Thyroid gland (tissue), 4 donors: ENCODE measurements around the gene SRPK1.

ENCODE experiments used
- CTCF ChIP-seq, 6 experiments: fragments of 200-600 bp in 3 of 6; fragments of 450-650 bp in 3 of 6; sonication (generic) in 3 of 6; IDR thresholded peaks; one replicate each; pipeline ENCODE4 v1.5.1; 2016 to 2019; ENCODE audit warnings: antibody characterized with exemption in 6 of 6, mild to moderate bottlenecking in 2 of 6, inconsistent platforms in 1 of 6, moderate library complexity in 1 of 6
- POLR2A ChIP-seq, 2 donors: fragments of 450-650 bp; IDR thresholded peaks; one replicate each; pipeline ENCODE4 v1.6.1; 2017; ENCODE audit warnings: antibody characterized with exemption in 2 of 2, mild to moderate bottlenecking in 2 of 2, moderate library complexity in 1 of 2

- TF ChIP-seq CTCF (IDR thresholded peaks at IDR 0.05) (no peak), POLR2A (IDR thresholded peaks at IDR 0.05) (no peak)
Measured at GRCh38 chr6:35824552-35825192, 96.2 kb downstream of the SRPK1 start.
